Stomach (tissue), 4 donors: ENCODE measurements around the gene GTSE1.

Source experiments
- POLR2A ChIP-seq, 4 donors: fragments of 450-650 bp; IDR thresholded peaks; one replicate each; pipeline ENCODE4 v1.6.1; 2016; ENCODE audit warnings: antibody characterized with exemption in 4 of 4, control low read depth in 2 of 4, mild to moderate bottlenecking in 1 of 4, moderate library complexity in 1 of 4
- POLR2AphosphoS5 ChIP-seq, 3 donors: sonication (generic); formaldehyde crosslinking; IDR thresholded peaks; one replicate each; pipeline ENCODE4 v1.6.1; 2016; ENCODE audit warnings: antibody characterized with exemption in 3 of 3
- TF ChIP-seq, protein P1 (sequence below), 7 experiments: fragments of 450-650 bp in 4 of 7; fragments of 200-600 bp in 3 of 7; sonication (generic) in 3 of 7; IDR thresholded peaks; one replicate each; pipeline ENCODE4 v1.5.1; 2016 to 2019; ENCODE audit warnings: antibody characterized with exemption in 7 of 7, control low read depth in 2 of 7, mild to moderate bottlenecking in 1 of 7

DNA sequence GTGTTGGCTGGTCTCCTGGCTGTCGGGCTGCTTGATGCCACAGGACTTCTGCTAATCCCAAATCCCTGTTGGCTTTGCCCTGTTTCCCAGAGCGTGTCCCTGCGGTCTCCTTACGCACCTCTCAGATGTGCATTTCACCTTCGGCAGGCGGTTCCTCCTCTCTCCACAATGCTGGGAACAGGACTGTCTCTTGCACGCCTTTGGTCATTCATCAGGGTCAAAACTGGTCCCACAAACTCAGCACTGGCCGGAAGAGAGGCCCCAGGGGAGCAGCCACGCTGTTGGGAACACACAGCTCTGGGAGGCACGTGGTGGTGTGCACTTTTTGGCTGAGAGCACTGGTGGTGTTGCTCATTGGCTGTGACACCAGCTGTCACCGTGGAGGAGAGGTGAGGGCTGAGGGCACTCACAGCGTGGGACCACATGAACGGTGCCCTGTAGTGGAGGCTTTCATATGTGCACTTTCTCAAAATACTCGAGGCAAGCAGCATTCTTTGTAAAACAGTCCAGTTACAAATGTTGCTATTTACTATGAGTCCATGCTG lies 23.6 kb downstream of the GTSE1 start:
- TF ChIP-seq, protein P1, sequence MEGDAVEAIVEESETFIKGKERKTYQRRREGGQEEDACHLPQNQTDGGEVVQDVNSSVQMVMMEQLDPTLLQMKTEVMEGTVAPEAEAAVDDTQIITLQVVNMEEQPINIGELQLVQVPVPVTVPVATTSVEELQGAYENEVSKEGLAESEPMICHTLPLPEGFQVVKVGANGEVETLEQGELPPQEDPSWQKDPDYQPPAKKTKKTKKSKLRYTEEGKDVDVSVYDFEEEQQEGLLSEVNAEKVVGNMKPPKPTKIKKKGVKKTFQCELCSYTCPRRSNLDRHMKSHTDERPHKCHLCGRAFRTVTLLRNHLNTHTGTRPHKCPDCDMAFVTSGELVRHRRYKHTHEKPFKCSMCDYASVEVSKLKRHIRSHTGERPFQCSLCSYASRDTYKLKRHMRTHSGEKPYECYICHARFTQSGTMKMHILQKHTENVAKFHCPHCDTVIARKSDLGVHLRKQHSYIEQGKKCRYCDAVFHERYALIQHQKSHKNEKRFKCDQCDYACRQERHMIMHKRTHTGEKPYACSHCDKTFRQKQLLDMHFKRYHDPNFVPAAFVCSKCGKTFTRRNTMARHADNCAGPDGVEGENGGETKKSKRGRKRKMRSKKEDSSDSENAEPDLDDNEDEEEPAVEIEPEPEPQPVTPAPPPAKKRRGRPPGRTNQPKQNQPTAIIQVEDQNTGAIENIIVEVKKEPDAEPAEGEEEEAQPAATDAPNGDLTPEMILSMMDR (IDR thresholded peaks at IDR 0.05) = no peak
- TF ChIP-seq POLR2AphosphoS5 (IDR thresholded peaks at IDR 0.05) (no peak), POLR2A (IDR thresholded peaks at IDR 0.05) (no peak)
